ENCODE data around the gene NUDT4. TPM values are rescaled to one million over a fixed set of nuclear protein-coding genes. Genes with fewer than 3 reads are reported as not detected.

Gene NUDT4
- total and polyA plus RNA-seq, 2 of the 4 experiments (the other 2 are of a cell fraction) = 23.6 to 25.6 TPM

- no peak for TF ChIP-seq RCOR1 (IDR thresholded peaks at IDR 0.05; ENCODE audit: insufficient replicate concordance, low read length)
- peak; percentile 81 for TF ChIP-seq POLR2A (IDR thresholded peaks at IDR 0.05; ENCODE audit: low read depth, low read length)
- no peak for TF ChIP-seq RFX5 (IDR thresholded peaks at IDR 0.05; ENCODE audit: low read depth, low read length)
These were observed 64.1 kb downstream of the NUDT4 start, which contains the start of gene UBE2N (continued) for GRCh38 chr12:93441617-93442410.

All from IMR-90 (cell line).